HCT116 (cell line): ENCODE results near the gene CORO2B. TPM values are rescaled to one million over a fixed set of nuclear protein-coding genes. Genes with fewer than 3 reads are reported as not detected.

ENCODE experiments used
- ATAC-seq: fragments of 200-7000 bp; cut with Tn5 transposase; 2 replicates; pipeline ENCODE4 v1.9.1; 2020; ENCODE audit warnings: mild to moderate bottlenecking, moderate library complexity
- BruUV-seq: library from RNA; stranded (reverse); fragments of 400-500 nt; replicated peaks from 2 replicates; lab custom pipeline; 2021; lab: Mats Ljungman, UMichigan
- CTCF ChIA-PET: fragments of 300-600 bp; sonication (Branson Sonifier 250); formaldehyde crosslinking; loops from one replicate; lab custom pipeline; 2021; ENCODE audit warnings: antibody characterized with exemption; lab: Charles Lee
- POLR2A ChIA-PET: fragments of 300-600, 350-600 bp; sonication (Branson Sonifier 250); formaldehyde crosslinking; loops from one replicate; lab custom pipeline; 2021; ENCODE audit warnings: antibody characterized with exemption; lab: Charles Lee
- RAD21 ChIA-PET, 2 experiments: fragments of 300-600 bp; sonication (Branson Sonifier 250); formaldehyde crosslinking; loops; one replicate each; lab custom pipeline; 2023; ENCODE audit warnings: low total read pairs in 2 of 2; ENCODE audit not compliant: uncharacterized antibody in 2 of 2, unreplicated experiment in 2 of 2, low non-redundant PET in 1 of 2; lab: Charles Lee
- DNase-seq: peaks from one replicate; pipeline ENCODE4 v3.0.0-alpha.2; 2010; ENCODE audit warnings: low read depth, low spot score
- H2AFZ ChIP-seq: fragments of 200-600 bp; shearing (Covaris generic), sonication (generic); 2 replicates; pipeline ENCODE4 v1.6.1; 2017; ENCODE audit warnings: low read depth, mixed run types, mixed read lengths, antibody characterized with exemption, low read length; ENCODE audit not compliant: poor library complexity, severe bottlenecking
- H3K27ac ChIP-seq: 2 replicates; pipeline ENCODE4 v1.5.1; 2012; ENCODE audit warnings: low read depth, low read length
- H3K27me3 ChIP-seq: fragments of 200-600 bp; sonication (generic); 2 replicates; pipeline ENCODE4 v1.6.1; 2016; ENCODE audit warnings: mixed run types, low read length, mixed read lengths; ENCODE audit not compliant: insufficient read depth
- H3K36me3 ChIP-seq, 2 experiments: fragments of 200-500 bp in 1 of 2; fragments of 200-600 bp in 1 of 2; sonication (Bioruptor generic) in 1 of 2; sonication (generic) in 1 of 2; 2 replicates each; pipeline versions ENCODE4 v1.5.1 to v1.6.1; 2014 to 2016; ENCODE audit warnings: low read length in 2 of 2, inconsistent platforms in 1 of 2, mixed read lengths in 1 of 2, mixed run types in 1 of 2; ENCODE audit not compliant: insufficient read depth in 2 of 2, control insufficient read depth in 1 of 2
- H3K4me1 ChIP-seq, 2 experiments: fragments of 200-600 bp in 1 of 2; sonication (generic) in 1 of 2; 2 replicates each; pipeline versions ENCODE4 v1.5.1 to v1.6.1; 2012 to 2017; ENCODE audit warnings: low read length in 2 of 2, inconsistent platforms in 1 of 2, mild to moderate bottlenecking in 1 of 2, mixed read lengths in 1 of 2, mixed run types in 1 of 2, moderate library complexity in 1 of 2; ENCODE audit not compliant: insufficient read depth in 2 of 2, control insufficient read depth in 1 of 2
- H3K4me2 ChIP-seq: fragments of 200-600 bp; sonication (generic); 2 replicates; pipeline ENCODE4 v1.6.1; 2017; ENCODE audit warnings: mixed run types, low read length, mixed read lengths
- H3K4me3 ChIP-seq, 2 experiments: fragments of 200-600 bp in 1 of 2; sonication (generic) in 1 of 2; replicated peaks in 1 of 2; 2 replicates each; pipeline ENCODE4 v1.5.1; 2011 to 2016; ENCODE audit warnings: low read length in 2 of 2, control low read depth in 1 of 2, low read depth in 1 of 2, mild to moderate bottlenecking in 1 of 2, mixed read lengths in 1 of 2, mixed run types in 1 of 2
- H3K79me2 ChIP-seq: fragments of 200-600 bp; sonication (generic); 2 replicates; pipeline ENCODE4 v1.6.1; 2017; ENCODE audit warnings: mild to moderate bottlenecking, mixed run types, low read length, moderate library complexity, mixed read lengths; ENCODE audit not compliant: insufficient read depth
- H3K9ac ChIP-seq: fragments of 200-600 bp; sonication (generic); 2 replicates; pipeline ENCODE4 v1.6.1; 2016; ENCODE audit warnings: low read length, mixed read lengths
- H3K9me2 ChIP-seq: fragments of 200-600 bp; sonication (generic), shearing (Covaris generic); 2 replicates; pipeline ENCODE4 v1.6.1; 2017; ENCODE audit warnings: mixed run types, mild to moderate bottlenecking, moderate library complexity; ENCODE audit not compliant: insufficient read depth
- H3K9me3 ChIP-seq, 2 experiments: fragments of 200-500 bp in 1 of 2; fragments of 200-600 bp in 1 of 2; sonication (Bioruptor generic) in 1 of 2; sonication (generic) in 1 of 2; 2 replicates each; pipeline ENCODE4 v1.6.1; 2014 to 2017; ENCODE audit warnings: low read length in 2 of 2, mixed read lengths in 2 of 2, inconsistent platforms in 1 of 2, low read depth in 1 of 2, mild to moderate bottlenecking in 1 of 2, mixed run types in 1 of 2, moderate library complexity in 1 of 2; ENCODE audit not compliant: control insufficient read depth in 1 of 2, insufficient read depth in 1 of 2
- H4K20me1 ChIP-seq: fragments of 200-600 bp; sonication (generic), shearing (Covaris generic); 2 replicates; pipeline ENCODE4 v1.6.1; 2017; ENCODE audit warnings: mixed run types, mild to moderate bottlenecking, moderate library complexity; ENCODE audit not compliant: insufficient read depth
- CBX3 ChIP-seq: IDR thresholded peaks from 2 replicates; pipeline ENCODE4 v1.6.1; 2012; ENCODE audit warnings: low read depth
- EGR1 ChIP-seq: IDR thresholded peaks from 2 replicates; pipeline ENCODE4 v1.6.1; 2012; ENCODE audit warnings: low read depth
- FOSL1 ChIP-seq: IDR thresholded peaks from 2 replicates; pipeline ENCODE4 v1.6.1; 2012; ENCODE audit warnings: low read depth
- MAX ChIP-seq: IDR thresholded peaks from 2 replicates; pipeline ENCODE4 v1.6.1; 2012
- POLR2AphosphoS5 ChIP-seq: IDR thresholded peaks from 2 replicates; pipeline ENCODE4 v1.6.1; 2011; ENCODE audit warnings: mild to moderate bottlenecking, low read depth, low read length, moderate library complexity
- REST ChIP-seq: IDR thresholded peaks from 2 replicates; pipeline ENCODE4 v1.6.1; 2012; ENCODE audit warnings: low read depth
- SIN3A ChIP-seq: IDR thresholded peaks from 2 replicates; pipeline ENCODE4 v1.6.1; 2012; ENCODE audit warnings: low read depth
- SP1 ChIP-seq: IDR thresholded peaks from 2 replicates; pipeline ENCODE4 v1.6.1; 2012; ENCODE audit warnings: low read depth
- SRF ChIP-seq: IDR thresholded peaks from 2 replicates; pipeline ENCODE4 v1.6.1; 2012; ENCODE audit warnings: low read depth
- YY1 ChIP-seq: IDR thresholded peaks from 2 replicates; pipeline ENCODE4 v1.6.1; 2011; ENCODE audit warnings: low read length, low read depth, moderate library complexity, mild to moderate bottlenecking; ENCODE audit not compliant: insufficient replicate concordance; ENCODE audit errors: extremely low read depth
- ZBTB33 ChIP-seq: IDR thresholded peaks from 2 replicates; pipeline ENCODE4 v1.6.1; 2011; ENCODE audit warnings: mild to moderate bottlenecking, low read length, moderate library complexity; ENCODE audit not compliant: insufficient replicate concordance; ENCODE audit errors: extremely low read depth
- intact Hi-C: fragments of 100-400 bp; cut with micrococcal nuclease; formaldehyde crosslinking; loops from 2 replicates; pipeline ENCODE4 v1.10.0; 2022
- total RNA-seq: library from RNA; stranded (reverse); gene quantifications from one replicate; pipeline ENCODE4 v1.2.1, GENCODE V29; 2021; ENCODE audit not compliant: unreplicated experiment

The CORO2B gene
- total RNA-seq, 1 experiment from 2014 or later = 2.8 TPM

GRCh38 chr15:68606375-68606774, 27.6 kb downstream of the CORO2B start:
- ATAC-seq = no peak
- no peak for DNase-seq
- H3K27ac ChIP-seq = no peak overlapping the region
- H3K9me2 ChIP-seq = no peaks in the 10 kb centered on the region
- ChIA-PET CTCF (no interaction called here), POLR2A (no interaction called here), RAD21 (no interaction called here)
- no peaks in the 10 kb centered on the region for H3K27me3 ChIP-seq
- H4K20me1 ChIP-seq = no peaks in the 10 kb centered on the region
- no peak overlapping the region for H2AFZ ChIP-seq
- TF ChIP-seq POLR2AphosphoS5 (no peak), REST (no peak), YY1 (no peak), EGR1 (no peak), CBX3 (no peak), ZBTB33 (no peak), SRF (no peak), SIN3A (no peak), FOSL1 (no peak), MAX (no peak), SP1 (no peak)
- H3K4me2 ChIP-seq = no peak overlapping the region
- no peak overlapping the region for H3K9ac ChIP-seq
- no peak overlapping the region for H3K4me3 ChIP-seq
- no peaks in the 10 kb centered on the region for H3K79me2 ChIP-seq
- BruUV-seq = no TSS peak
- H3K4me1 ChIP-seq = peaks cover 13 to 20% of the 10 kb centered on the region in 2 experiments
- intact Hi-C loops = no loop called here
- H3K36me3 ChIP-seq = no peaks in the 10 kb centered on the region
- H3K9me3 ChIP-seq = peaks cover 0 to 5% of the 10 kb centered on the region in 2 experiments; a peak in 1 of 4 replicates
